H1 (cell line): Measurements from ENCODE around the gene MACROD2.

ENCODE experiments used
- CBX8 ChIP-seq: fragments of 300-800, 300-1000 bp; sonication (generic); IDR thresholded peaks from 2 replicates; pipeline ENCODE4 v1.7.1; 2016; ENCODE audit warnings: low read depth, low read length, borderline replicate concordance
- CEBPB ChIP-seq: IDR thresholded peaks from 2 replicates; pipeline ENCODE4 v1.6.1; 2012; ENCODE audit warnings: low read depth, low read length
- CHD2 ChIP-seq: IDR thresholded peaks from 2 replicates; pipeline ENCODE4 v1.6.1; 2012; ENCODE audit warnings: low read length, improper control_type of control experiment
- CTCF ChIP-seq, 3 experiments: IDR thresholded peaks; 1 replicate in 2 of 3; 2 replicates in 1 of 3; pipeline versions ENCODE4 v1.5.1 to v1.6.1; 2011; ENCODE audit warnings: low read length in 3 of 3, mild to moderate bottlenecking in 3 of 3, inconsistent platforms in 2 of 3, low read depth in 1 of 3, moderate library complexity in 1 of 3; ENCODE audit not compliant: insufficient read depth in 1 of 3; ENCODE audit errors: control extremely low read depth in 1 of 3
- EZH2 ChIP-seq: fragments of 200-600 bp; sonication (generic); IDR thresholded peaks from 2 replicates; pipeline ENCODE4 v1.7.1; 2012; ENCODE audit warnings: low read depth, mild to moderate bottlenecking, moderate library complexity, low read length, inconsistent platforms; ENCODE audit not compliant: severe bottlenecking
- FOSL1 ChIP-seq: IDR thresholded peaks from 2 replicates; pipeline ENCODE4 v1.6.1; 2011; ENCODE audit warnings: mild to moderate bottlenecking, low read depth, low read length, moderate library complexity; ENCODE audit not compliant: insufficient read depth
- MAX ChIP-seq: IDR thresholded peaks from 2 replicates; pipeline ENCODE4 v1.6.1; 2012; ENCODE audit warnings: inconsistent platforms
- NANOG ChIP-seq: IDR thresholded peaks from 2 replicates; pipeline ENCODE4 v1.6.1; 2011; ENCODE audit warnings: low read length, low read depth, mild to moderate bottlenecking, inconsistent platforms; ENCODE audit not compliant: insufficient read depth, poor library complexity, severe bottlenecking
- PHF8 ChIP-seq: fragments of 200-600 bp; sonication (generic); conservative IDR thresholded peaks from 2 replicates; pipeline ENCODE4 v1.7.1; 2012; ENCODE audit warnings: low read depth, mild to moderate bottlenecking, inconsistent platforms, low read length, moderate library complexity
- POLR2A ChIP-seq, 2 experiments: IDR thresholded peaks; 1 replicate in 1 of 2; 2 replicates in 1 of 2; pipeline ENCODE4 v1.6.1; 2011; ENCODE audit warnings: low read depth in 2 of 2, low read length in 2 of 2, mild to moderate bottlenecking in 2 of 2; ENCODE audit errors: control extremely low read depth in 1 of 2
- SP4 ChIP-seq: IDR thresholded peaks from 2 replicates; pipeline ENCODE4 v1.6.1; 2012; ENCODE audit warnings: low read length, inconsistent platforms
- TAF1 ChIP-seq: IDR thresholded peaks from 2 replicates; pipeline ENCODE4 v1.6.1; 2011; ENCODE audit warnings: mild to moderate bottlenecking, low read depth, low read length
- ZNF274 ChIP-seq: IDR thresholded peaks from 2 replicates; pipeline ENCODE4 v1.7.0; 2012; ENCODE audit warnings: low read length, borderline replicate concordance; ENCODE audit errors: extremely low read depth

- TF ChIP-seq CHD2 = no peak
- TF ChIP-seq CBX8 = no peak
- TF ChIP-seq PHF8 = no peak
- TF ChIP-seq CTCF (IDR thresholded peaks at IDR 0.05; ENCODE audit: control extremely low read depth in 1 of 3, insufficient read depth in 1 of 3, low read depth in 1 of 3, low read length in 3 of 3) = no peak
- no peak for TF ChIP-seq NANOG
- TF ChIP-seq SP4 = no peak
- no peak for TF ChIP-seq MAX
- TF ChIP-seq CEBPB = no peak
- no peak for TF ChIP-seq EZH2
- TF ChIP-seq FOSL1 = no peak
- no peak for TF ChIP-seq ZNF274
- TF ChIP-seq TAF1 = no peak
- TF ChIP-seq POLR2A (IDR thresholded peaks at IDR 0.05; ENCODE audit: control extremely low read depth in 1 of 2, low read depth in 2 of 2, low read length in 2 of 2) = no peak
These were observed 499.8 kb downstream of the MACROD2 start for GRCh38 chr20:14495066-14495465.
